Immature natural killer cell (primary cell): ENCODE data around the gene PPP4R2. TPM values are rescaled to one million over a fixed set of nuclear protein-coding genes. Genes with fewer than 3 reads are reported as not detected.

Experiments
- DNase-seq, 3 donors: peaks; one replicate each; pipeline ENCODE4 v3.0.0; 2022; ENCODE audit warnings: mixed read lengths in 1 of 3
- H3K27ac Mint-ChIP-seq, 6 donors: one replicate each; pipeline ENCODE4 v1.8.0; 2020; ENCODE audit warnings: mixed read lengths in 6 of 6, mild to moderate bottlenecking in 5 of 6, inconsistent platforms in 4 of 6, moderate library complexity in 3 of 6
- H3K27me3 Mint-ChIP-seq, 3 donors: one replicate each; pipeline ENCODE4 v1.8.0; 2020 to 2021; ENCODE audit warnings: low read depth in 3 of 3, mild to moderate bottlenecking in 3 of 3, mixed read lengths in 3 of 3, moderate library complexity in 3 of 3, inconsistent platforms in 1 of 3
- H3K36me3 Mint-ChIP-seq, 3 donors: one replicate each; pipeline ENCODE4 v1.8.0; 2020; ENCODE audit warnings: mixed read lengths in 3 of 3, inconsistent platforms in 2 of 3, mild to moderate bottlenecking in 2 of 3
- H3K4me1 Mint-ChIP-seq, 2 donors: one replicate each; pipeline ENCODE4 v1.8.0; 2020; ENCODE audit warnings: inconsistent platforms in 2 of 2, mild to moderate bottlenecking in 2 of 2, mixed read lengths in 2 of 2, moderate library complexity in 1 of 2
- H3K4me3 Mint-ChIP-seq, 5 donors: one replicate each; pipeline ENCODE4 v1.8.0; 2020; ENCODE audit warnings: mild to moderate bottlenecking in 5 of 5, mixed read lengths in 5 of 5, inconsistent platforms in 3 of 5, moderate library complexity in 3 of 5
- H3K9me3 Mint-ChIP-seq, 6 donors: one replicate each; pipeline ENCODE4 v1.8.0; 2020; ENCODE audit warnings: mild to moderate bottlenecking in 6 of 6, mixed read lengths in 6 of 6, inconsistent platforms in 4 of 6, moderate library complexity in 3 of 6
- polyA plus RNA-seq, 3 donors: library from polyadenylated mRNA; unstranded; fragments of 300-500 nt; fragmentation: Illumina TruSeq; gene quantifications; one replicate each; pipeline ENCODE4 v1.2.3, GENCODE V29; 2021

Gene PPP4R2
- polyA plus RNA-seq, 3 donors from 2014 or later, result 27.6 to 47.3 (median 44.9) TPM

DNA sequence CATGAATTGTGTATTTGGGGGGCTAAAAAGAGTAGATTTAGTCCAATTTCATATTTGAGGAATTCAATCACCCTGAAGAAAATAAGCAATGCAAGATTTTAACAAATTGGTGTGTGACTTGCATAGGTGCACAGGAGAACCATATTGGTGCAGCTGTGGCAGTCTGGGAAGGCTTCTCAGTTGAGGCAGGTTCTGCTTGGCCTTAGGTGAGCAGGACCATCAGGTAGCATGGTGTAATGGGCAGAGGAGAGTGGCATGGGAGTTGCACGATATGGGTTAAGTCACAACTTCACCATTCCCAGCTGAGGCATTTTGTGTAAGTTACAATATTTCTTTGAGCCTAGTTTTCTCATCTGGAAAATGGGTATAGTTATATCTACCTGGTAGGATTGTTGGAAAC is 75.3 kb downstream of the PPP4R2 start:
- Mint-ChIP-seq H3K9me3 (no peaks in the 10 kb centered on the region), H3K4me3 (peak overlapping the region in 1 of 5 donors; percentile 2), H3K27me3 (peaks cover 0 to 4% (median 0%) of the 10 kb centered on the region in 3 donors), H3K27ac (peak overlapping the region in 5 of 6 donors; percentile 9 to 72 (median 25)), H3K36me3 (no peaks in the 10 kb centered on the region), H3K4me1 (peaks cover 37 to 45% of the 10 kb centered on the region in 2 donors)
- no peak for DNase-seq

DNA sequence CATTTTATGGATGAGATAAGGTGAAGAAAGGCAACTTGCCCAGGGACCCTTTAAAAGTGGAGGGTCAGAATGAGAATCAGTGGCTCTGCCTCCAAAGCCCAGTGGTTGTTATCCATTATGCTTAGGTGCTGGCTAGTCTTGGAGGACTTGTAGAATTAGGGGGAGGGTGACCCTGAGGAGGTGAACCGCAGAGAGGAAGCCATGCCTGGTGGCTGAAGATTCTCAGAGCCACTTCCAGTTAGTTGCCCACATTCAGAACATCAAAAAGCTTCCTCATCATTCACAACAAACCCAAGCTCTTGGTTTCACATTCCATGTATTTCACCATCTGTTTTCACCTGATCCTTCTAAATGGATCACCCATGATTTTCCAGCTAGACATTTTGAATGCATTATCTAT is 76.0 kb downstream of the PPP4R2 start:
- Mint-ChIP-seq H3K4me1 (peaks cover 37 to 45% of the 10 kb centered on the region in 2 donors), H3K27ac (peak overlapping the region in 4 of 6 donors; percentile 9 to 50 (median 21)), H3K4me3 (peak overlapping the region in 2 of 5 donors; percentile 22 to 29), H3K36me3 (no peaks in the 10 kb centered on the region), H3K9me3 (no peaks in the 10 kb centered on the region), H3K27me3 (peaks cover 0 to 4% (median 0%) of the 10 kb centered on the region in 3 donors)
- DNase-seq, result no peak

- no peak for DNase-seq
- Mint-ChIP-seq H3K36me3 (no peaks in the 10 kb centered on the region), H3K9me3 (no peaks in the 10 kb centered on the region), H3K27ac (peak overlapping the region in 2 of 6 donors; percentile 13 to 26), H3K4me1 (peaks cover 37 to 45% of the 10 kb centered on the region in 2 donors), H3K4me3 (peak overlapping the region in 2 of 5 donors; percentile 18 to 38), H3K27me3 (peaks cover 0 to 4% (median 0%) of the 10 kb centered on the region in 3 donors)
Measured at GRCh38 chr3:73073091-73073707, 76.6 kb downstream of the PPP4R2 start.

DNA sequence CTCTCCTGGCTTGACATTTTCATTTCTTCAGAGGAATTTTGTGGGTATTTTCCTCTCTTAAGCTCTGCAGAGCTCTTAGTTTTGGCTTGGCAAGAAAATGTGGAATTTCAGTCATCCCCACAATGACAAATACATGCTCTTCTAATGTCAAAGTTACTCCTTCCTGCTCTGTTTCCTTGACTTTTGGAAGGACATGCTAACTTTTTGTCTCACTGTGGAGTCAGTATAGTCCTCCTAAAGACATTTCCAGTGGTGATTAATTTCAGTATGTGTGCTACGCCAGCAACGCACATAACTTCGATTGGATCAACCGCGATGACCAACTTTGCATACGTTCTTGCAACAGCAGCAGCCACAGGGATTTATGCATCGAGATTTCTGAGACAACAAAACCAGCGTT is 78.2 kb downstream of the PPP4R2 start:
- H3K36me3 Mint-ChIP-seq, result no peaks in the 10 kb centered on the region
- peak overlapping the region in 1 of 6 donors; percentile 41 for H3K27ac Mint-ChIP-seq
- H3K4me3 Mint-ChIP-seq, result no peak overlapping the region
- H3K27me3 Mint-ChIP-seq, result peaks cover 0 to 4% (median 0%) of the 10 kb centered on the region in 3 donors
- H3K4me1 Mint-ChIP-seq, result peaks cover 37 to 45% of the 10 kb centered on the region in 2 donors
- H3K9me3 Mint-ChIP-seq, result no peaks in the 10 kb centered on the region
- DNase-seq, result no peak

GRCh38 chr3:73080216-73080966 is 83.8 kb downstream of the PPP4R2 start:
- H3K36me3 Mint-ChIP-seq, result no peaks in the 10 kb centered on the region
- no peaks in the 10 kb centered on the region for H3K9me3 Mint-ChIP-seq
- DNase-seq, result no peak
- peaks cover 0 to 3% (median 0%) of the 10 kb centered on the region in 3 donors for H3K27me3 Mint-ChIP-seq
- H3K4me1 Mint-ChIP-seq, result peaks cover under 1 to 1% of the 10 kb centered on the region in 2 donors
- no peak overlapping the region for H3K27ac Mint-ChIP-seq
- no peak overlapping the region for H3K4me3 Mint-ChIP-seq

DNA sequence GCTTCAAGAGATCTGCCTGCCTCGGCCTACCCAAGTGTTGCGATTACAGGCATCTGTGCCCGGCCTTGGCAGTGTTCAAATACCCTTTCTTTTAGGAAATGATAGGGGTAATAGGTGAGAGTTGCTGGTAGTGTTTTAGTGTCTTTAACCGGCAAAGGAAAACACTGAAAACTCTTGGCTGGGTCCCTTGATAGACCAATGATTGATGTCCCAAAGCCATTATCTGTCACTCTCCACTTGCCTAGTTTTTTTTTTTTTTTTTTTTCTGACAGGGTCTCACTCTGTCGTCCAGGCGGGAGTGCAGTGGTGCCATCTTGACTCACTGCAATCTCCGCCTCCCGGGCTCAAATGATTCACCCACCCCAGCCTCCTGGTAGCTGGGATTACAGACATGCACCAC is 84.5 kb downstream of the PPP4R2 start:
- no peak for DNase-seq
- Mint-ChIP-seq H3K36me3 (no peaks in the 10 kb centered on the region), H3K4me1 (peaks cover 3 to 4% of the 10 kb centered on the region in 2 donors), H3K27me3 (peaks cover 0 to 1% (median 0%) of the 10 kb centered on the region in 3 donors), H3K9me3 (no peaks in the 10 kb centered on the region), H3K4me3 (no peak overlapping the region), H3K27ac (no peak overlapping the region)

DNA sequence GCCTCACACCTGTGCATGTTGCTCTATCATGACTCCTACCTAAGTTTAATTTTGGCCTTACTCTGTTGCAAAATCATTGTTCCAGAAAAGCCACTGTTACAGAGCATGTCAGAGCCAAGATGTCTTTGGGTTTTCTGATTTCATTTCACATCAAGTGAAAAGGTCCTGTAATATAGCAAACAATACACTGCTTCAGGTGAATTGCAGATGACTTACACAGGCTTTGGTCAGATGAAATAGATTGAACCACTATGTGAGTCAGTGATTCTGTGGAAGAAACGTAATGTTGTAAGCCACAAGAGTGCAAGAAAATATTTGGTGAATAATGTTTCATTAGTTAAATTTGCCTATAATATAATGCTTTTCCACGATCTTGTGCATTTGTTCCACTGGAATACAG is 87.6 kb downstream of the PPP4R2 start:
- DNase-seq, result no peak
- H3K27ac Mint-ChIP-seq, result peak overlapping the region in 1 of 6 donors; percentile 77
- peaks cover 0 to 1% (median 0%) of the 10 kb centered on the region in 3 donors for H3K27me3 Mint-ChIP-seq
- H3K36me3 Mint-ChIP-seq, result no peaks in the 10 kb centered on the region
- H3K9me3 Mint-ChIP-seq, result no peaks in the 10 kb centered on the region
- H3K4me3 Mint-ChIP-seq, result no peak overlapping the region
- peaks cover 5 to 6% of the 10 kb centered on the region in 2 donors for H3K4me1 Mint-ChIP-seq

DNA sequence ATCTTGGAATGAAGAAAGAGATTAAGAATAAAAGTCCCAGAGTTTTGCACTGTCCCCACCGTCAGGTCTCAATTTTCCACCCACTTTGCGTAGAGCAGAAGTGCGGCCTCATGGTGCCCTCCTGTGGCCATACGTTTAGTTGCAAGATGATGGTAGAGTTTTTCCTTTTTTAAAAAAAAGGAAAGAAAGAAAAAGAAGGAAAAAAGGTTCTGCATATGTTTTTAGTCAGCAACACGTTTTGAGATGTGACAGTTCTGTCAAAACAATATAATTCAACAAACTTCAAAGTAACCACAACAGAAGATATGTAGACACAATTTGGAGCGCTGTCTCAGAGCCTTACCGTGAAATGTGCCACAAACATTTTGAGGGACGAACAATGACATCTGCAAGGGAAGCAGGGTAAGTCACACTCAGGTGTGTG is 89.5 kb downstream of the PPP4R2 start:
- Mint-ChIP-seq H3K4me3 (peak overlapping the region in 1 of 5 donors; percentile 42), H3K27me3 (peaks cover 0 to 1% (median 0%) of the 10 kb centered on the region in 3 donors), H3K27ac (no peak overlapping the region), H3K9me3 (no peaks in the 10 kb centered on the region), H3K4me1 (peaks cover 5 to 6% of the 10 kb centered on the region in 2 donors), H3K36me3 (no peaks in the 10 kb centered on the region)
- DNase-seq, result peak; percentile 26 to 36 (median 28)

DNA sequence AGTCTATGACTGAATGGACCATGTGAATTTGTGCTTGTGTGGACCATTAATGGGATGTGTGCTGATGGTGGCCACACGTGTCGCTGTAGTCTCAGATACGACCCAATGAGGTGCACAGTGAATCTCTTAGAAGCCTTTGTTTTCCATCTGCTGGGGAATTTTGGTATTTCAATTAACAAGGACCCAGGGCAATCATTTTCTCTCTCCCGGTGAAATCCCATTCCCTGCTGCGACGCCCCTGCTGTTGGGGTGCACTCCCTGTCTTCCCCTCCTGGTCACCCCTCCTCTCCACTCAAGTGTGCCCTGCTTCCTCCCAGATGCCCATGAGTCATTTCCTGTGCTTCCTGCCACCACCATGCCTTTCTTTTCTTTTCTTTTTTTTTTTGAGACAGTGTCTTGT is 97.5 kb downstream of the PPP4R2 start:
- peaks cover 0 to 2% (median 1%) of the 10 kb centered on the region in 3 donors for H3K27me3 Mint-ChIP-seq
- no peak overlapping the region for H3K27ac Mint-ChIP-seq
- H3K9me3 Mint-ChIP-seq, result no peaks in the 10 kb centered on the region
- H3K36me3 Mint-ChIP-seq, result no peaks in the 10 kb centered on the region
- no peak overlapping the region for H3K4me3 Mint-ChIP-seq
- no peak for DNase-seq
- peaks cover 5 to 7% of the 10 kb centered on the region in 2 donors for H3K4me1 Mint-ChIP-seq

DNA sequence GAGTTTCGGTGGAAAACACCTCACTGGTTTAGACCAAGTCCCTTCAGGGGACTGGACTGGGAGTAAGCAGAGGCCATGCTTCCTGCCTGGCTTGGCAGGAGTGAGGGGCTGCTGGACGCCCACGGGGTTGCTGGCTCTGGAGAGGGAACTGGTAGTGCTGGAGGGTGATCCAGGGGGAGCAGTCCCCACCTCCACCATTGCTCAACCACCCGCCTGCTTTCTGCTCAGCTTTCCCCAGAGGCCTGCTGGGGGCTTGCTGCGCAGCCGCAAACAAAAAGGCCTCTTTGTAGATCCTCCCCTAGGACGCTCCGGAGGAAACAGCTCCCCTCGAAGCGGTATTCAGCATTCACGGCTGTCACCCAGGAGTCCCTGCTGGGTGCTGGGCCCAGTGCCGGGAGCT is 98.3 kb downstream of the PPP4R2 start:
- no peak overlapping the region for H3K27ac Mint-ChIP-seq
- DNase-seq, result no peak
- H3K9me3 Mint-ChIP-seq, result no peaks in the 10 kb centered on the region
- H3K4me1 Mint-ChIP-seq, result peaks cover 5 to 7% of the 10 kb centered on the region in 2 donors
- peaks cover 0 to 2% (median 1%) of the 10 kb centered on the region in 3 donors for H3K27me3 Mint-ChIP-seq
- no peak overlapping the region for H3K4me3 Mint-ChIP-seq
- no peaks in the 10 kb centered on the region for H3K36me3 Mint-ChIP-seq

DNA sequence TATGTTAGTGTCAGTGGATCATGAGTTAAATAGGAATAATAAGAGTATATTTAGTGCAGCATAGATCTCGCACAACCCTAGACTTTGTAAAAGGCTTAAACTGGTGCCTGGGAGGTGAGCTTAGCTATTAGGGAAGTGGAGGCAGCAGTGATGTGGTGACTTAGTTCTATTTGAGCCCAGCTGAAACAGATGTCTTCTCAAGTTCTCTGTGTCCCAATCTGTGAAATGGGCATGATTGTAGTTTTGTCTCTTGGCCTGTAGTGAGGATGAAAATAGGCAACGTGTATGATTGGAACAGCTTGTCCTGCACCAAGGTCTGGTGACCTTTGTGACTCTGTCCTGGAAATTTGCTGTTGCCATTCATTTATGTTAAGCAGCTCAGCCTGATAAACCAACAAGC is 99.6 kb downstream of the PPP4R2 start:
- no peaks in the 10 kb centered on the region for H3K36me3 Mint-ChIP-seq
- no peak overlapping the region for H3K4me3 Mint-ChIP-seq
- H3K27me3 Mint-ChIP-seq, result peaks cover 1 to 2% (median 2%) of the 10 kb centered on the region in 3 donors
- H3K27ac Mint-ChIP-seq, result no peak overlapping the region
- no peak for DNase-seq
- H3K9me3 Mint-ChIP-seq, result no peaks in the 10 kb centered on the region
- peaks cover 5 to 7% of the 10 kb centered on the region in 2 donors for H3K4me1 Mint-ChIP-seq

- H3K9me3 Mint-ChIP-seq, result no peaks in the 10 kb centered on the region
- DNase-seq, result no peak
- H3K27ac Mint-ChIP-seq, result no peak overlapping the region
- peaks cover 0 to 5% (median 1%) of the 10 kb centered on the region in 3 donors for H3K27me3 Mint-ChIP-seq
- H3K4me1 Mint-ChIP-seq, result peaks cover 5 to 7% of the 10 kb centered on the region in 2 donors
- no peaks in the 10 kb centered on the region for H3K36me3 Mint-ChIP-seq
- H3K4me3 Mint-ChIP-seq, result no peak overlapping the region
Measured at GRCh38 chr3:73098026-73098425, 101.4 kb downstream of the PPP4R2 start.

GRCh38 chr3:73098873-73099272 is 102.3 kb downstream of the PPP4R2 start:
- no peaks in the 10 kb centered on the region for H3K9me3 Mint-ChIP-seq
- peaks cover 5 to 7% of the 10 kb centered on the region in 2 donors for H3K4me1 Mint-ChIP-seq
- H3K36me3 Mint-ChIP-seq, result no peaks in the 10 kb centered on the region
- H3K27me3 Mint-ChIP-seq, result peaks cover under 1 to 5% (median 1%) of the 10 kb centered on the region in 3 donors
- no peak overlapping the region for H3K27ac Mint-ChIP-seq
- H3K4me3 Mint-ChIP-seq, result no peak overlapping the region
- no peak for DNase-seq
